ENCODE results near the gene RTN1.

RTN1 gene

DNA sequence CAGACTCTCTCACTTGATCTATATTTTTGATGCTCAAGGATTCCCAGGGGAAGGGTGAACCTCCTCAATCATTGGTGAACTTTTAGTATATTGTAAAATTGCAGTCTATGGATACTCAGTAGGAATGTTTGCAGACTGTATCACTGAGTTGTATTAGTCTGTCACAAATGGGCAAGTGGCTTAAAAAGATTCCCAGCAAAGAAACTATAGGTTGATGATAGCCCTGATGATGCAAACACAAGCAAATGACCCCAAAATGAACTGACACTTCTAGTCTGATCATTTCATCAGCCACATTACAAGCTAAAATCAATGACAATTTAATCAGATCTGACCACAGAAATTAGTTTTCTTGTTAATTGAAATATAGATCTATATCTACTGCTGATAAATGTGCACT is 59.5 kb downstream of the RTN1 start:
- no peak for DNase-seq

DNA sequence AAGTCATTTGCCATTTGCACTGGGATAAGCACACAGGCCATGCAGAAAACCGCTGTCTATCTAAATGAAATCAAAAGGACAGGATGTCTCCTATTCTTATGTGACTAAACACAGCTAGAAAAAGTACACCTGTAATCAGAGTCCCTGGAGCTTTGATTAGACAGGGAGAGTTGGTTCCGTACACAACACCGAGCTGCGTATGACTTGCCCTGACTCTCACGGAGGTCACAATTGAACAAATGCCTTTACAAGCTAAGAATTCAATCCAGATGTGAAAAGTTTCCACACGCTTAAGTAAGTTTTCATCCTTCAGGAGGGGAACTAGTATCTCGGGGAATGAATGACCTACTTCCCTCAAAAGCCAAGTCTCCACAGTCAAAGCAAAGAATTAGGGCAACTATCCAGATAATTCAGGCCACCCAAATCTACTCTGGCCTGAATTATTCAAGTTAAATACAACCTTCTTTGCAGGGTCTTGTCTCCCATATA is 67.5 kb downstream of the RTN1 start:
- no peak for DNase-seq

DNA sequence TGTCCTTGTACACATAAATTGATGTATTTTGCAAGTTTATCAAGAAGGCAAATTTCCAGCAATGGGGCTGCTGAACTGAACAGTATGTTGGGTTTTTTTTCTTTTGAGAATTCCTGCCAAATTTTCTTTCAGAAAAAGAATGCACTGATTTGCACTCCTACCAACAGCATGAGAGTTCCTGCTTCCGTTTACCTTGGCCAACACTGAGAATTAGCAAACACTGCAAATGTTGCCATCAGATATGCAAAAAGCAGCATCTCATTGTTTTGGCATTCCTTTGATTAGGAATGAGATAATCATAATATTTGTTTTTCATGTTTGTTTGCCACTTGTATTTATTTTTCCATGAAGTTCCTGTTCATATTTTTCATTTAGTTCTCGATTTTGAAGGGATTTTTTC is 82.4 kb downstream of the RTN1 start:
- no peak for DNase-seq

DNA sequence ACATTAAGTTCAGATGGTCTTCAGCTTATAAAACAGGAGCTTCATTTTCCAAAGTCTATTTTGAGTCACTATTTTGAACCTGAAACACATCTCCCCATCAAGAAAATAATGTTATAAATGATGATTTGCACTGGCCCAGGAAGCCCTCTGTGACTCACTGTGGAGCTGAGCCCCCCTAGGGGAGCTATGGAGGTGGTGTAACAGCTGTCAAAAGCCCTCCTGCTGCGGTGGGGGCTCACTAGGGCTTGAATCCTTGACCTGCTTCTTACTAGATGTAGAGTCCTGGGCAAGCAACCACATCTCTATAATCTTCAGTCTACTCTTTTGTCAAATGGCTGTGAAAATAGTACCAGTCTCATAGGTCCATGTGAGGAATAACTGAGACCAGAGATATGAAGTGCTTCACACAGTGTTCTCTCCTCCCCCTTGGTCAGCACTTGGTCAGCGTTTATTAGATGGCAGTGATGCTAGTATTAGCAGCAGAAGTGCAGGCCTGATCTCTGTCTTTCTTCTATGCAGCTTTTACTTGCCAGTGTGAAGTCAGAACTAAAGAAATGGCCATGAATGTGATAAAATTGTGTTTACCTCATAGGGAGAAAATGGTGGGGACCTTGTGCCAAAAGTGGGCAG is 83.4 kb downstream of the RTN1 start:
- no peak for DNase-seq

DNA sequence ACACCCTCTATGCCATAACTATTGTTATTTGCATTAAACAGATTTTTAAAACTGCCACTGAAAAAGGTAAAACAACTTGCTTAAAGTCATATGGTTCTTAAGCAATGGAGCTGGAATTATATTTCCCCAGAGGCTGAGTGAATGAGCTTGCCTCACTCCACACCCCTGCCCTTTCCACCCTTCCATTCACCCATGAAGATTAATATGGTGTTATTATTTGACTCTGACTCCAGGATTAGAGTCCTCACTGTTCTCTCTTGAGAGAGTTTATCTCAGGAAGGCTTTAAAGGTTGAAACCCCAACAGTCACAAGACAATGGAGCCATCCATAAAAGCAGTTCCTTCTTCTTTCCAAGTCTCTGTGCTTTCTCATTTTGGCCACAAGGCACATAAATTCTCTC is 84.9 kb downstream of the RTN1 start:
- no peak for DNase-seq

DNA sequence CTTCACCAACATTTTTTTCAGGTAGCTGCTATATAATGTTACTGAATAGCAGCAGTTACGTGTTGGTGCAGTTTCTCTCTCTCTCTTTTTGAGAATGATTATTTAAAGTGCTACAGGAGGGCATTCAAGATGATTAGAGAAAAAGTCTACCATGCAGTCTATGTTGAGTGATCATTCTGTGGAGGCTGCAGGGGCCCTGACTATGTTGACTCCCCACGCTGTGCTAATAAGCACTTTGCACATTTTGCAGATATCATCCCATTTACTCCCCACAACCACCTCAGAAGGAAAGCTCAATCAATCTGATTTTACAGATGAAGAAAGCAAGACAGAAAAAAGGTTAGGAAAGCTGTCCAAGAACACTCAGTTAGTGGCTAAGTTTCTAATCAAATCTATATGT is 87.8 kb downstream of the RTN1 start:
- DNase-seq, result no peak

DNA sequence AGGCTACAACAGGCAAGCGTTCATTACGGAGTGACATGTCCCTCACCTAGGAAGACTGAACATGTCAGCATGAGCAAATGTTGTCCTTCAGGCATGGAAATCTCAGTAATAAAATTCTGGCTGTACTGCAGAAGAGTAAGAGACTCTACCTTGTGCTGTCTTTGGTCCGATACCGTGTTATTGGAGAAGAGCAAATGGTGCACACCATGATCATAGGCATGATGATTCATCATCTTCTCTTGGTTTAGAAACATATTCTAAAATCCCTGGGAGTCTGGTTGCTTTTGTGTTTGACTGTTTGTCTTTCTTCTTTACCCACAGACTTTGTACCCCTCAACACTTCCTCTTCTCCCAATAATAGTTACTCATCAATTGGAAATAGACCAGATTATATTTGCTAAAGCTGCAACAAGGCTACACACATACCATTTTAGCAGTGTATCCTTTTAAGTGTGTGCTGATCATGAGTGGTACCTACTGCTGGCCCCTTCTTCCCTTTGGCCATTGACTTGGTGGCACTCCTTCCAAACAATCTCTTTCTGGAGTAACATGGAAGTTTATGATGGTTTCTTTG is 93.5 kb downstream of the RTN1 start:
- DNase-seq, result no peak

DNA sequence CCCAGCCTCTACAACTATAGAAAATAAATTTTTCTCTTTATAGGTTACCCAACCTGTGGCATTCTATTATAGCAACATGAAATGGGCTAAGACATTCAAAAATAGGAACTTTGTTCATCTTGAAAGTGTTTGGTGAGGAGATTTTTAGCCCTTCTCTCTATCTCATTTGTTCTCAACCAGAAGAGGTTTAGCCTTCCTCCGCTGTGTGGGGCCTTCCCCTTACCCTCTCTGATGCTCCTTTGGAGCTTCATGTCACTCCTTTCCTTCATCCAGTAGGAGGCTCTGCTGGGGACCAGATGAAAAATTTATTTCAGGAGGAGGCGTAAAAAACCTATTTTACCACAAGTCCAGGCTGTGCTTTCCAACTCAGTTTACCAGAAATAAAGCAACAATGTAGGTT is 94.1 kb downstream of the RTN1 start:
- DNase-seq, result no peak

DNA sequence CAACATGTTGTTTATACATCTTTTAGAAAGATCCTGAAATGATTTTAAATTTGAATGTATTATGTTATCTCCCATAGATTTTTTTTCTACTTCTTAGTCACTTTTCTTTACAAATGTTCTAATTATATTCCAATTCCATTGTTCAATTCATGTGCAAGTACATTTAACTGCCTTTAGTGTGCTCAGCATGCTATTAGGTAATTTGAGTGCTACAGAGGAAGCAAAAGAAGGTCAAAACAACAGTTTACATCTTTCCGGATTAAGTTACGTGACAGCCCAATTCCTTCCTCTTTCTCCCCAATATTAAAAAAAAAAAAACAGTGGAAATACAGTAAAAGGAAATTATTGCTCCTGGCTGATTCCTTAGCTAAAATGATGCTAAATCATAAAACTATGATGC is 98.3 kb downstream of the RTN1 start:
- no peak for DNase-seq

DNA sequence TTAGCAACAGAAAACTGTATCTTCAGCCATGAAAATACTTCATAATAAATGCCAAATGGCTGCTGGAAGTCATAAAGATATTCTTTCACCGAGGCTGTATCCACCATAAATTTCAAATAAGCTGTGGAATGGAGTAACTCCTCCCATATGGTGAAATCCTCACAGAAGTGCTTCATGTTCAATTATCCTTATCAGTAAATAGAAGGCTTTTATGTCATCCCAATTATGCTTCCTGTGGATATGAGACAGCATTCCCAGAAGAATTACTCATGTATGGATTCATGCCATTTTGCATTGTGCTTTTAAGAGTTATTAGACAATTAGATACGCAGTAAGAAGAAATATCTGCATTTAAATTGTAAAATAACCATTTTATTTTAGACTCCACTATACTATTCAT is 99.0 kb downstream of the RTN1 start:
- DNase-seq, result no peak

DNA sequence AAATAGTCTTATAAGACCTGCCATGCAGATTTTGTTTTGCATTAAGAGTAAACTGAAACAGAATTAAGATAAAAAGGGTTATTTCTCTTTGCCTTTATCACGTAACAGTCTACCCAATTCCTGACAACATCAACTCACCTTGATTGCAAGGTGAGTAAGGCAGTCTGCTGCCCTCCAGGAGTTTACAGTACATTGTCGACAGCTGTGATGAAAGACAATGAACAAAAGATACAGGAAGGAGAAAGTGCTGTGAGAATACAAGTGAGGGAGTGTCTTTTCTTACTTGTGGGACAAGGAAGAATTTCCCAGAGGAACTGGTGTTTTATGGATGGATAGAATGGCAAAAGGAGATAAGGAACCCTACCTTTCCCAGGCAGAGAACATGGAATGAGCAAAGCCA is 101.0 kb downstream of the RTN1 start:
- no peak for DNase-seq

DNA sequence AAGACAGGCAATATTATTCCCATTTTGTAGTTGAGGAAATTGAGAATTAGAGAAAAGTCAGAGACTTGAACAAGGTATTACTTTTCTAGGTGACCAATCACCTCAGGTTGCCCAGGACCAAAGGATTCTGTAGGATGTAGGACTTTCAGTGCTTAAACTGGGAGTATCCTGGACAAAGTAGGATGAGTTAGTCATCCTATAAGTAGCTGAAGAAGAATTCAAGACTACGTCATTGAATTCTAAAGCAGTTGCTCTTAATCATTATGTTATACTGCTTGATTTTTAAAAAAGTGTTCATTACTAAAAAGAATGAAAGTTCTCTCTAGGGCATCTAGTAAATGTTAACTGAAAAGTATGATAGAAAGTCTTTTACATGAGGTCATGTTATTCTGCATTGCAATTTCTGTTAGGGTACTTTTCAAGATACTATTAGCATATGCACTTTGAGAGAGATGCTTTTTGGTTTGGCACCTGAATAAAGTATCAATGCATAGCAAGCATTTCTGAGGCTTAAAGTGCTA is 101.7 kb downstream of the RTN1 start:
- DNase-seq, result no peak

DNA sequence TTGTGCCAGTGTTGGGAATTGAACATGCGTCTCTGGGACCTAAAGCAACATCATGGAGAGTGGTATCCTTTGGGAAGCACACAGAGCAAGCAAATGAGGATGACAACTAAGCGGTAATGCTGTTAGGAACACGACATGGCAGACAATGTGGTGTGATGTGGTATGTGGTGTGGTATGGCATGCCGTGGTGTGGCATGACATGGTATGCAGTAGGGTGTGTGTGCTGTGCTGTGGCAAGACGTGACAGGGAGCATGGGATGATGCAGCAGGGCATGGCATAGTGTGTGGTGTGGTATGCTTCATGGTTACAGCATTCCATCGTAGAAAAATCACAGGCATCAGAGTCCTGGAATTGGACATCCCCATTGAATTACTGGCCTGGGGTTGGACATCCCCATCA is 108.7 kb downstream of the RTN1 start:
- no peak for DNase-seq

DNA sequence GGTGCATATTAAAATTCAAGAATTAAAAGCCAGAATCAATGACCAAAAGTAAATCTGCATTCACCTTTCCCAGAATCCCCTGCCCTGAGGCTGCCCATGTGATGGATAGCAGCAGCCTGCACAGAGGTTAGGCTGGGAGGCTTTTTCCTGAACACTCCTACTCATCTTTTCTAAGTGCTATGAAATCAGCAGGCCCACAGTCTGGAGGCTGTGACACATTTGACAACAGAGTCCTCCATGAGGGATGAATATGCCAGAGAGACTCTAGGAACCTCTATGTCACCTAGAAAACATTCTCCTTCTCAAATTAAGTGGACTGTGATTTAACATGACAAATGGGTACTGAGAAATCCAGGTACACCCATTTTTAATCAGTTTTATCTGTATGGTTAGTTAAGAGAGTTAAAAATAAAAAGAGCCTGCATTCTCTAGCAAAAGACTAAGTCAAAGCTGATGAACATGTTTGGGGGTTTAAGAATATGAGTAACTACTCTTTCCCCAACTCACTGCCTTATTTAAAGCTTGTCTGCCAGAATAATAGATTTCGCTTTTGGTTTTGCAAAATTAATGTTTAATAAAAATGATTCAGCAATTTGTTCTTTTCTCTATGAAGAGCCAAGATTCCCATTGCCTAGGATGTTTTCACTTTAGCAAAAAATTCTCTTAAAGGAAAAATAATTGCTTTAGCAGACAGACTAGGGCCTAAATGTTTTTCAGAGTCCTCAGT is 115.0 kb downstream of the RTN1 start:
- peak in 3 of 56 donors; percentile 5 to 15 (median 9) for DNase-seq

DNA sequence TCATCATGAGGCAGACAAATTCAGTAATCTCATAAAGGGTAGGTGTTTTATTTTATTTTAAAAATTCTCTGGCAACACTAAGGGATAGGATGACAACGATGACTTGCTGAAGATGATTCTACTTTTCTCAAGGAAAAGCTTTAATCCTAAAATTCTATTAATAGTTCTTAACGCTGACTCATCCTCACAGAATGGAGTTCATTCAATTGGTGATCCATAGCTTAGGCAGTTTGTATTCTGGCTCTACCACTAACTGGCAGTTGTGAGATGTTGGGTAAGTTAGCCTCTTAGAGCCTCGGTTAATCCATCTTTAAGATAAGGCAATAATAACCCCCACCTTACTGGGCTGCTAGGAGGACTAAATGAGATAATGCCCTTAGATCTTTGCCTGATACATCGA is 116.3 kb downstream of the RTN1 start:
- DNase-seq, result no peak

DNA sequence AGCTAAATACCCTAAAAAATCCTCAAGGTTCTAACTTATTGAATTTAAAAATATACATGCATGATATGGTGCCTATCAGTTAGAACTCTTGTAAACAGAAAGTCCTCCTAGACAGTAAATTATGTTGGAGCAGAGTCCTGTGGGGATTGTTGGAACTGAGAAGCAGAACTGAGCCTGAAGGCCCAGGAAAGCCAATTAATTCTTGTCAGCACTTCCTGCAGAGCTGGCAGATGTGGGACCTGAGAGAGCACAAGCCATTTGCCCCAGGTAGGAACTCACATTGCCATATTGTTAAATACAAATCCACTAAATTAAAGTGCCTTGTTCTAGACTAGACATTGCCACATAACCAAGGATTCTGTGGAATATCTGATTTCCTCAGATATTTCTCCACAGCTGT is 117.1 kb downstream of the RTN1 start:
- DNase-seq, result no peak

DNA sequence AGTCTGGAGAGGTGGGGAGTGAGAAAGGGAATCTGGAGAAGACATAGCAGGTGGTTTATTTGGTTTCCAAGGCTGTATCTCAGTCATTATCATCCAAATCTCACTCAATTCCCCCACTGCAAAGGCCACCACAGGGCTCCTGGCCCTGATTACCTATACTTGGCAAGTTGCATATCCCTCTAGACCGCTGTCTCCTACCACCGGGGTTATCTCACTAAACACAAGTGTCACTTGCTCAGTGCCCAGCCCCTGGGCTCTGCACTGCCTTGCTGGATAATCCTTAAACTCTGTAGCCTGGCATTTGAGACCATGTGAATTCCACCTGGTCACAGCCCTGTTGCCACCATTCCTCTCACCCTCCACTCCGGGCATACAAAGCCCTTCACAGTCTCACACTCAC is 119.0 kb downstream of the RTN1 start:
- DNase-seq, result no peak

DNA sequence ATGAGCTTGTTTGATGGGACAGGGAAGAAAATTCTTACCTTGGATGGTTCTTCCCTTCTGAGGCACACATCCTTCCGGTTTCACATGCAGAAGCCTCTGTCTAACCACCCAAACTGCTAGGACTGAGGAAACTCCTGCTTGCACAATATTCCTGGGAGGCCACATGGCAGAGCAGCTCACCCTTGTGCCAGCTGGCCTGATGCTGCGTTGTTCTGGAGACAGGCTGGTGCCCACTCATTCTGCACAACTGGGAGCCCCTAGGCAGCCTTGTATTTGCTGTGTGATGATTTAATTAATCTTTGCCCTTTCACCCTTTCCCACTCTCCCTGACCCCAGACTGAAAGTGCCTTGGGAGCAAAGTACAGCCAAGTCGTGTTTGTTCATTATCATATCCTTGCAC is 130.8 kb downstream of the RTN1 start:
- peak in 3 of 56 donors; percentile 1 to 9 (median 8) for DNase-seq

DNA sequence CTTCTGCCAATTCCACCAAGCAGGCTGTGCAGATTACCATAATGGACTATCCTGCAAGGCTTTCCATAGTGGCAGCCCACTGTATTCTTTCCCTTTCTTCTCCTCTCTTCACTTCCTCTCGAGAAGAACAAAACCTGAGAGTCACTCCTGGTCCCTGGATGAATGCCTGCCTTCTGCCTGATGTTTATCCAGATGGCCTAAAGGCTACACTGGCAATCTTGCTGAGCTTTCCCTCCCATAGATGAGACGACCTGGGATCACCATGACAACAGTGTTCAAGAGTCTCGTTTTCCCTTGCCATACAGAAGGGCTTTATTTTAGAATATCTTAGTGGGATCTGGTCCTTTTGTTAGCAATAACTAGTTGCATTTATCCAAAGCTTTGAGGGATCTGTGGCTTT is 142.3 kb downstream of the RTN1 start:
- DNase-seq, result no peak

DNA sequence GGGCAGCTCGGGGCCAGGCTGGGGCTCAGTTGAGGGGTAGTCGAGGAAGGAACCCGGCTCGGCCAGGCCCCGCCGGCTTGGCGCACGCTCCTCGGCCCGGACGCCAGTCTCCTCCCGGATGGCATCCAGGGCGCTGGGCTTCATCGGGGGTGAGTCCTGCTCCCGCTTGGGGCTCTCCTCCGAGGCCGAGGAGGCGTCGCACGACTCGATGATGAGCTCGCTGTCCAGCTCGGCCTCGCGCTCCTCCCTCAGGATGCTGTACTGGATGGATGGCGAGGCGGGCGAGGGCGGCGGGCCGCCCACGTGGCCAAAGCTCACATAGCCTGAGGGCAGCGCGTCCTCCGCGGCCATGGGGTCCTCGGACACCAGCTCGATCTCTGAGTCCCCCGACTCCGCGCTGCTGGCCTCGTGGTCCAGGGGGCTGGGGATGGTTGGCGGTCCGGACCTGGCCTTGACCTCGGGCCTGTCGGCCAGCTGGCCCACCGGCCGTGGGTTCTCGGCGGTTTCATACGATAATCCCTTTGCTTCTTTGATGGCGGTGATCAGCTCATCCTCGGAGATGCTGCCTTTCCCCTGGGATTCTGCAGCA is 143.4 kb downstream of the RTN1 start:
- DNase-seq, result no peak

DNA sequence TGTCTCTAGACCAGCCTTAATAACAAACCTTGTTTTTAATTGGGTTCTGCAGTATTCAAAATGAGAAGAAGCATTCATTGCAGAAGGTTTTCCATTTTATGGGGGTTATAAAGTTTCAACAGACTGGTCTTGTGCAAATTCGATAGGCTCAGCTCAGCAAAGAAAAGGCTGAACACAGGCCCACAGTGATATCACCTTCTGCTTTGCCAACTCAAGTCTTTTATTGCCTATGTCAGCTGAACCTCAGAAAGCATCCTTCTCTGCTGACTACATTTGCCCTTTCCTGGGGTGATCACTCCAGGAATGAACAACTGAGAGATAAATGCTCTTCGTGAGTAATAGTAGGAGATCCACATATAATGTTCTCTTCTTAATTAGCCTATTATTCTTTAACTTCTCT is 159.5 kb downstream of the RTN1 start:
- no peak for DNase-seq
